SU-DHL-6 (cell line): Measurements from ENCODE around the gene ETFDH.
"Not testable (repeated sequence)": the region's sequence is repeated elsewhere in the genome, so short reads cannot be mapped to it uniquely, and the experiment has no call there.

Experiments
- H2AFZ ChIP-seq: fragments of 200-600 bp; sonication (generic); 2 replicates; pipeline ENCODE4 v1.6.1; 2014; ENCODE audit warnings: low read depth, mild to moderate bottlenecking, moderate library complexity, mixed read lengths, antibody characterized with exemption, low read length; ENCODE audit not compliant: severe bottlenecking
- H3F3A ChIP-seq: fragments of 200-600 bp; shearing (Covaris generic); 2 replicates; pipeline ENCODE4 v1.6.0; 2016; ENCODE audit warnings: antibody characterized with exemption, mild to moderate bottlenecking; ENCODE audit not compliant: insufficient read depth
- H3K27ac ChIP-seq: fragments of 200-600 bp; sonication (generic); 2 replicates; pipeline ENCODE4 v1.5.1; 2016; ENCODE audit warnings: low read depth, mild to moderate bottlenecking, low read length, moderate library complexity, mixed read lengths
- H3K27me3 ChIP-seq: fragments of 200-600 bp; sonication (generic), shearing (Covaris generic); 2 replicates; pipeline ENCODE4 v1.6.0; 2014; ENCODE audit warnings: mild to moderate bottlenecking, low read length
- H3K36me3 ChIP-seq: fragments of 200-600 bp; sonication (generic); 2 replicates; pipeline ENCODE4 v1.6.1; 2014; ENCODE audit warnings: mild to moderate bottlenecking, low read length, mixed read lengths
- H3K4me2 ChIP-seq: fragments of 300-600, 200-600 bp; shearing (Covaris generic), sonication (generic); 2 replicates; pipeline ENCODE4 v1.6.0; 2014; ENCODE audit warnings: low read length, low read depth, mild to moderate bottlenecking; ENCODE audit not compliant: poor library complexity, severe bottlenecking
- H3K4me3 ChIP-seq: fragments of 200-600 bp; sonication (generic); 2 replicates; pipeline ENCODE4 v1.5.1; 2014; ENCODE audit warnings: antibody characterized with exemption, low read length, mild to moderate bottlenecking, mixed read lengths; ENCODE audit not compliant: insufficient read depth, poor library complexity, severe bottlenecking
- H3K79me2 ChIP-seq: fragments of 200-600 bp; sonication (generic); 2 replicates; pipeline ENCODE4 v1.6.1; 2014; ENCODE audit warnings: mild to moderate bottlenecking, low read length, moderate library complexity; ENCODE audit not compliant: insufficient read depth
- H3K9ac ChIP-seq: fragments of 200-600 bp; sonication (generic); 2 replicates; pipeline ENCODE4 v1.7.0; 2014; ENCODE audit warnings: mild to moderate bottlenecking, low read length
- H3K9me2 ChIP-seq: fragments of 200-600 bp; sonication (generic); replicated peaks from 2 replicates; pipeline ENCODE4 v1.6.1; 2014; ENCODE audit warnings: low read length; ENCODE audit not compliant: insufficient read depth
- H3K9me3 ChIP-seq: fragments of 200-600 bp; sonication (generic); 2 replicates; pipeline ENCODE4 v1.6.1; 2014; ENCODE audit warnings: low read length, mixed read lengths; ENCODE audit not compliant: insufficient read depth
- H4K20me1 ChIP-seq: fragments of 200-600 bp; sonication (generic); 2 replicates; pipeline ENCODE4 v1.6.1; 2014; ENCODE audit warnings: low read depth, mild to moderate bottlenecking, antibody characterized with exemption, low read length, moderate library complexity, mixed read lengths
- EZH2phosphoT487 ChIP-seq: fragments of 200-600 bp; sonication (generic), shearing (Covaris generic); conservative IDR thresholded peaks from 2 replicates; pipeline ENCODE4 v1.6.1; 2018; ENCODE audit warnings: mild to moderate bottlenecking, antibody characterized with exemption, low read length, moderate library complexity, mixed read lengths
- TF ChIP-seq, protein P1 (sequence below): fragments of 200-600 bp; sonication (generic); IDR thresholded peaks from one replicate; pipeline ENCODE4 v1.5.1; 2017; ENCODE audit warnings: antibody characterized with exemption, mild to moderate bottlenecking, low read length, moderate library complexity; ENCODE audit not compliant: insufficient read depth, poor library complexity, severe bottlenecking

The ETFDH gene

DNA sequence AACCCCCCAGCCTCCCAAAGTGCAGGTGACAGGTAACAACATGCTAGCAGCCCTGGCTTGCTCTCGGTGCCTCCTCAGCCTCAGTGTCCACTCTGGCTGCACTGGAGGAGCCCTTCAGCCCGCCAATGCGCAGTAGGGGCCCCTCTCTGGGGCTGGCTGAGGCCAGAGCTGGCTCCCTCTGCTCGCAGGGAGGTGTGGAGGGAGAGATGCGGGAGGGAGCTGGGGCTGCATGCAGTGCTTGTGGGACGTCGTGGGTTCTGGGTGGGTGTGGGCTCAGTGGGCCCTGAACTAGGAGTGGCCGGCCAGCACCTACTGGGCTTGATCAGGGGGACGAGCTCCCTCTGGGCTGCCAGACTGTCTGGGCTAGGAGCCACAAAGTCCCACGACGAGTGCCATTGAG lies 14.8 kb upstream of the ETFDH start:
- H3F3A ChIP-seq, result no peaks in the 10 kb centered on the region
- no peaks in the 10 kb centered on the region for H3K9me2 ChIP-seq

DNA sequence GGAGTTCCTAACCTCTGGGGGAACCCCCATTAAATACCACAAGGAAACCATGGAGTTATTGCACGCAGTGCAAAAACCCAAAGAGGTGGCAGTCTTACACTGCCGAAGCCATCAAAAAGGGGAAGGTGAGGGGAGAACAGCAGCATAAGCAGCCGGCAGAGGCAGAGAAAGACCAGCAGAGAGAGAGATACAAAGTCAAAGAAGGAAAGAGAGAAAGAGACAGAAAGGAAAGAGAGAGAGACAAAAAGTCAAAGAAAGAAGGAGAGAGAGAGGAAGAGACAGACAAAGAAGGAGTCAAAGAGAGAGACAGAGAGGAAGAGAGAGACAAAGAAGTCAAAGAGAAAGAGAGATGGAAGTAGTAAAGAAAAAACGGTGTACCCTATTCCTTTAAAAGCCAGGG lies 8.8 kb upstream of the ETFDH start:
- not testable (repeated sequence) for H3K27ac ChIP-seq, H2AFZ ChIP-seq, H3K36me3 ChIP-seq, H3K79me2 ChIP-seq, H3K4me2 ChIP-seq, H3K4me3 ChIP-seq, H3K9ac ChIP-seq, H4K20me1 ChIP-seq, H3K9me2 ChIP-seq, H3K27me3 ChIP-seq, H3K9me3 ChIP-seq, H3F3A ChIP-seq

More for the DNA sequence above, 14.8 kb upstream of the ETFDH start:
- Histone ChIP-seq H4K20me1 (no peaks in the 10 kb centered on the region), H3K27me3 (no peaks in the 10 kb centered on the region), H3K79me2 (no peaks in the 10 kb centered on the region), H3K9ac (no peak overlapping the region), H3K4me2 (no peak overlapping the region), H3K4me3 (no peak overlapping the region), H3K9me3 (no peaks in the 10 kb centered on the region), H2AFZ (no peak overlapping the region), H3K36me3 (no peaks in the 10 kb centered on the region), H3K27ac (no peak overlapping the region)
- TF ChIP-seq EZH2phosphoT487, result no peak
- TF ChIP-seq, protein P1, sequence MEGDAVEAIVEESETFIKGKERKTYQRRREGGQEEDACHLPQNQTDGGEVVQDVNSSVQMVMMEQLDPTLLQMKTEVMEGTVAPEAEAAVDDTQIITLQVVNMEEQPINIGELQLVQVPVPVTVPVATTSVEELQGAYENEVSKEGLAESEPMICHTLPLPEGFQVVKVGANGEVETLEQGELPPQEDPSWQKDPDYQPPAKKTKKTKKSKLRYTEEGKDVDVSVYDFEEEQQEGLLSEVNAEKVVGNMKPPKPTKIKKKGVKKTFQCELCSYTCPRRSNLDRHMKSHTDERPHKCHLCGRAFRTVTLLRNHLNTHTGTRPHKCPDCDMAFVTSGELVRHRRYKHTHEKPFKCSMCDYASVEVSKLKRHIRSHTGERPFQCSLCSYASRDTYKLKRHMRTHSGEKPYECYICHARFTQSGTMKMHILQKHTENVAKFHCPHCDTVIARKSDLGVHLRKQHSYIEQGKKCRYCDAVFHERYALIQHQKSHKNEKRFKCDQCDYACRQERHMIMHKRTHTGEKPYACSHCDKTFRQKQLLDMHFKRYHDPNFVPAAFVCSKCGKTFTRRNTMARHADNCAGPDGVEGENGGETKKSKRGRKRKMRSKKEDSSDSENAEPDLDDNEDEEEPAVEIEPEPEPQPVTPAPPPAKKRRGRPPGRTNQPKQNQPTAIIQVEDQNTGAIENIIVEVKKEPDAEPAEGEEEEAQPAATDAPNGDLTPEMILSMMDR, result no peak

DNA sequence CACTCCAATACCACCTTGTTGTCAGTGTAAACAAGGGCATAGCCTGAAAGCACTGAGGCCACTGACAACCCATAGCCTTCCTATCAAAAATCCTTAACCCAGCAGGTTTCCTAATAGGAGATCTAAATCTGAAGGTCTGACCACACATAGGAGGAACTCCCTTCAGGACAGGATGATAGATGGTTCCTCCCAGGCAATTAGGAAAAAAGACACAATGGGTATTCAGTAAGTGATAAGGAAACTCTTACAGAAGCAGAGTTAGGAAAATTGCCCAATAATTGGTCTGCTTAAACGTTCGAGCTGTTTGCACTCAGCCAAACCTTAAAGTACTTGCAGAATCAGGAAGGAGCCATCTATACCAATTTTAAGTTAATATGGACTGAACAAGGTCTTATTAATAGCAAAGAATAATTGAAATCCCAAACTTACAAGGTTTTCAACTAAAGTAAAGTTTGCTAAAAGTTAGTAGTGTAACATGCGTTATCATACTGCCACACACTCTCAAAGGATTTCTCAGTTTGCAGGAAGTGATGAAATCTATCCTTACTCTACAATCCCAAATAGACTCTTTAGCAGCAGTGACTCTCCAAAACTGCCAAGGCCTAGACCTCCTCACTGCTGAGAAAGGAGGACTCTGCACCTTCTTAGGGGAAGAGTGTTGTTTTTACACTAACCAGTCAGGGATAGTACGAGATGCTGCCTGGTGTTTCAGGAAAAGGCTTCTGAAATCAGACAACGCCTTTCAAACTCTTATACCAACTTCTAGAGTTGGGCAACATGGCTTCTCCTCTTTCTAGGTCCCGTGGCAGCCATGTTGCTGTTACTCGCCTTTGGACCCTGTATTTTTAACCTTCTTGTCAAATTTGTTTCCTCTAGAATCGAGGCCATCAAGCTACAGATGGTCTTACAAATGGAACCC lies 8.1 kb upstream of the ETFDH start:
- not testable (repeated sequence) for H2AFZ ChIP-seq, H3K27ac ChIP-seq, H3K9ac ChIP-seq, H3K27me3 ChIP-seq, H3K4me3 ChIP-seq, H3K9me3 ChIP-seq, H3K4me2 ChIP-seq, H3K9me2 ChIP-seq
- H3K79me2 ChIP-seq, result peaks cover 11% of the 10 kb centered on the region
- H3K36me3 ChIP-seq, result peaks cover 14% of the 10 kb centered on the region
- H3F3A ChIP-seq, result peaks cover 14% of the 10 kb centered on the region; the same call in 1 of the 2 replicates
- H4K20me1 ChIP-seq, result peaks cover 13% of the 10 kb centered on the region

DNA sequence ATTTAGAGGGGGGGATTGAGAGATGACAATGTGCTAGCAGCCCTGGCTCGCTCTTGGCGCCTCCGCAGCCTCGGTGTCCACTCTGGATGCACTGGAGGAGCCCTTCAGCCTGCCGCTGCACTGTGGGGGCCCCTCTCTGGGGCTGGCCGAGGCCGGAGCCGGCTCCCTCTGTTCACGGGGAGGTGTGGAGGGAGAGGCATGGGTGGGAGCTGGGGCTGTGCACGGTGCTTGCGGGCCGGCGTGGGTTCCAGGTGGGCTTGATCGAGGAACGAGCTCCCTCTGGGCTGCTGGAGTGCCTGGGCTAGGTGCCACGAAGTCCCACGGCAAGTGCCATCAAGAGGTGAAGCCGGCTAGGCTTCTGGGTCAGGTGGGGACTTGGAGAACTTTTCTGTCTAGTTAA lies 7.3 kb upstream of the ETFDH start:
- H3K9ac ChIP-seq, result no peak overlapping the region
- H3K79me2 ChIP-seq, result peaks cover 18% of the 10 kb centered on the region
- H3K36me3 ChIP-seq, result peaks cover 19% of the 10 kb centered on the region
- H4K20me1 ChIP-seq, result peaks cover 13% of the 10 kb centered on the region
- no peak overlapping the region for H3K4me3 ChIP-seq
- no peaks in the 10 kb centered on the region for H3K27me3 ChIP-seq
- H3K9me3 ChIP-seq, result no peaks in the 10 kb centered on the region
- no peak overlapping the region for H3K4me2 ChIP-seq
- H2AFZ ChIP-seq, result no peak overlapping the region
- no peaks in the 10 kb centered on the region for H3K9me2 ChIP-seq
- H3F3A ChIP-seq, result peaks cover 19% of the 10 kb centered on the region; the same call in 1 of the 2 replicates
- TF ChIP-seq EZH2phosphoT487, result no peak
- TF ChIP-seq, protein P1, result no peak
- H3K27ac ChIP-seq, result no peak overlapping the region
